Measurements from ENCODE around the gene BICD1. TPM values are rescaled to one million over a fixed set of nuclear protein-coding genes. Genes with fewer than 3 reads are reported as not detected.
A peak's percentile ranks its signal among the peaks of the same experiment; 100 is the strongest.

BICD1 gene
- total and polyA plus RNA-seq, 5 donors from 2014 or later: 8.0 to 23.6 (median 9.4) TPM

- ATAC-seq (ENCODE audit: low read depth in 2 of 2) (no peak), DNase-seq (no peak)
- H3K9me3 Mint-ChIP-seq: peaks cover 0 to 7% (median 0%) of the 10 kb centered on the region in 7 donors
- peaks cover 4% of the 10 kb centered on the region for H3K36me3 Mint-ChIP-seq
- H3K4me1 Mint-ChIP-seq: no peaks in the 10 kb centered on the region
- H3K4me1 ChIP-seq (ENCODE audit: control insufficient read depth, insufficient read depth, low read length, poor library complexity, severe bottlenecking): no peaks in the 10 kb centered on the region
- peaks cover 13% of the 10 kb centered on the region for H3K27me3 Mint-ChIP-seq
- H3K4me3 ChIP-seq (ENCODE audit: low read depth, low read length): no peak overlapping the region
- no peaks in the 10 kb centered on the region for H3K27me3 ChIP-seq (ENCODE audit: control insufficient read depth, insufficient read depth, low read length)
- no peaks in the 10 kb centered on the region for H3K9me3 ChIP-seq (ENCODE audit: control insufficient read depth in 2 of 2, low read length in 2 of 2)
- no peaks in the 10 kb centered on the region for H3K36me3 ChIP-seq (ENCODE audit: control insufficient read depth, insufficient read depth, low read length)
- no peak overlapping the region for H3K4me3 Mint-ChIP-seq
- no peak overlapping the region for H3K27ac Mint-ChIP-seq
- H3K27ac ChIP-seq (ENCODE audit: insufficient read depth, low read length, poor library complexity, severe bottlenecking): no peak overlapping the region
These were observed 36.3 kb upstream of the BICD1 start for GRCh38 chr12:32070370-32070769.

GRCh38 chr12:32072102-32072501, 34.5 kb upstream of the BICD1 start:
- Mint-ChIP-seq H3K4me3 (no peak overlapping the region), H3K36me3 (no peaks in the 10 kb centered on the region), H3K4me1 (no peaks in the 10 kb centered on the region), H3K27ac (no peak overlapping the region), H3K9me3 (peaks cover 0 to 7% (median 0%) of the 10 kb centered on the region in 7 donors), H3K27me3 (peaks cover 5% of the 10 kb centered on the region)
- DNase-seq: no peak
- H3K27me3 ChIP-seq (ENCODE audit: control insufficient read depth, insufficient read depth, low read length): no peaks in the 10 kb centered on the region
- H3K4me1 ChIP-seq (ENCODE audit: control insufficient read depth, insufficient read depth, low read length, poor library complexity, severe bottlenecking): no peaks in the 10 kb centered on the region
- H3K36me3 ChIP-seq (ENCODE audit: control insufficient read depth, insufficient read depth, low read length): no peaks in the 10 kb centered on the region
- no peak for ATAC-seq (ENCODE audit: low read depth in 2 of 2)
- H3K9me3 ChIP-seq (ENCODE audit: control insufficient read depth in 2 of 2, low read length in 2 of 2): no peaks in the 10 kb centered on the region
- H3K27ac ChIP-seq (ENCODE audit: insufficient read depth, low read length, poor library complexity, severe bottlenecking): no peak overlapping the region
- H3K4me3 ChIP-seq (ENCODE audit: low read depth, low read length): no peak overlapping the region

- DNase-seq: no peak
- peaks cover 5% of the 10 kb centered on the region for H3K27me3 Mint-ChIP-seq
- Histone ChIP-seq H3K4me1 (ENCODE audit: control insufficient read depth, insufficient read depth, low read length, poor library complexity, severe bottlenecking) (no peaks in the 10 kb centered on the region), H3K4me3 (ENCODE audit: low read depth, low read length) (no peak overlapping the region), H3K9me3 (ENCODE audit: control insufficient read depth in 2 of 2, low read length in 2 of 2) (no peaks in the 10 kb centered on the region), H3K27me3 (ENCODE audit: control insufficient read depth, insufficient read depth, low read length) (no peaks in the 10 kb centered on the region), H3K27ac (ENCODE audit: insufficient read depth, low read length, poor library complexity, severe bottlenecking) (no peak overlapping the region), H3K36me3 (ENCODE audit: control insufficient read depth, insufficient read depth, low read length) (no peaks in the 10 kb centered on the region)
- no peaks in the 10 kb centered on the region for H3K36me3 Mint-ChIP-seq
- H3K27ac Mint-ChIP-seq: peak overlapping the region in 1 of 3 donors; percentile 65
- H3K4me1 Mint-ChIP-seq: no peaks in the 10 kb centered on the region
- peaks cover 0 to 7% (median 0%) of the 10 kb centered on the region in 7 donors for H3K9me3 Mint-ChIP-seq
- no peak for ATAC-seq (ENCODE audit: low read depth in 2 of 2)
- no peak overlapping the region for H3K4me3 Mint-ChIP-seq
These were observed 32.2 kb upstream of the BICD1 start for GRCh38 chr12:32074432-32074831.

GRCh38 chr12:32076941-32077340, 29.7 kb upstream of the BICD1 start:
- H3K27ac Mint-ChIP-seq: no peak overlapping the region
- no peak for ATAC-seq (ENCODE audit: low read depth in 2 of 2)

GRCh38 chr12:32080435-32080834, 26.2 kb upstream of the BICD1 start:
- Mint-ChIP-seq H3K36me3 (no peaks in the 10 kb centered on the region), H3K4me3 (no peak overlapping the region), H3K9me3 (peaks cover 0 to 1% (median 0%) of the 10 kb centered on the region in 7 donors), H3K27me3 (no peaks in the 10 kb centered on the region), H3K4me1 (no peaks in the 10 kb centered on the region), H3K27ac (peak overlapping the region in 1 of 3 donors; percentile 4)
- H3K27me3 ChIP-seq (ENCODE audit: control insufficient read depth, insufficient read depth, low read length): no peaks in the 10 kb centered on the region
- no peaks in the 10 kb centered on the region for H3K36me3 ChIP-seq (ENCODE audit: control insufficient read depth, insufficient read depth, low read length)
- no peak overlapping the region for H3K27ac ChIP-seq (ENCODE audit: insufficient read depth, low read length, poor library complexity, severe bottlenecking)
- DNase-seq (no peak), ATAC-seq (ENCODE audit: low read depth in 2 of 2) (no peak)
- H3K4me3 ChIP-seq (ENCODE audit: low read depth, low read length): no peak overlapping the region
- no peaks in the 10 kb centered on the region for H3K9me3 ChIP-seq (ENCODE audit: control insufficient read depth in 2 of 2, low read length in 2 of 2)
- no peaks in the 10 kb centered on the region for H3K4me1 ChIP-seq (ENCODE audit: control insufficient read depth, insufficient read depth, low read length, poor library complexity, severe bottlenecking)

More at GRCh38 chr12:32076941-32077340, 29.7 kb upstream of the BICD1 start:
- no peaks in the 10 kb centered on the region for H3K36me3 ChIP-seq (ENCODE audit: control insufficient read depth, insufficient read depth, low read length)
- H3K4me1 ChIP-seq (ENCODE audit: control insufficient read depth, insufficient read depth, low read length, poor library complexity, severe bottlenecking): no peaks in the 10 kb centered on the region
- H3K36me3 Mint-ChIP-seq: no peaks in the 10 kb centered on the region
- no peak overlapping the region for H3K4me3 Mint-ChIP-seq
- peaks cover 5% of the 10 kb centered on the region for H3K27me3 Mint-ChIP-seq
- H3K4me1 Mint-ChIP-seq: no peaks in the 10 kb centered on the region
- H3K9me3 Mint-ChIP-seq: peaks cover 0 to 7% (median 0%) of the 10 kb centered on the region in 7 donors
- no peaks in the 10 kb centered on the region for H3K27me3 ChIP-seq (ENCODE audit: control insufficient read depth, insufficient read depth, low read length)
- no peak overlapping the region for H3K4me3 ChIP-seq (ENCODE audit: low read depth, low read length)
- no peaks in the 10 kb centered on the region for H3K9me3 ChIP-seq (ENCODE audit: control insufficient read depth in 2 of 2, low read length in 2 of 2)
- DNase-seq: no peak
- no peak overlapping the region for H3K27ac ChIP-seq (ENCODE audit: insufficient read depth, low read length, poor library complexity, severe bottlenecking)

GRCh38 chr12:32083489-32083888, 23.2 kb upstream of the BICD1 start:
- H3K27me3 Mint-ChIP-seq: no peaks in the 10 kb centered on the region
- no peaks in the 10 kb centered on the region for H3K36me3 Mint-ChIP-seq
- ATAC-seq (ENCODE audit: low read depth in 2 of 2) (no peak), DNase-seq (no peak)
- H3K9me3 ChIP-seq (ENCODE audit: control insufficient read depth in 2 of 2, low read length in 2 of 2): no peaks in the 10 kb centered on the region
- no peak overlapping the region for H3K4me3 ChIP-seq (ENCODE audit: low read depth, low read length)
- H3K4me1 Mint-ChIP-seq: no peaks in the 10 kb centered on the region
- H3K27ac Mint-ChIP-seq: no peak overlapping the region
- H3K4me3 Mint-ChIP-seq: no peak overlapping the region
- peaks cover 0 to 1% (median 0%) of the 10 kb centered on the region in 7 donors for H3K9me3 Mint-ChIP-seq
- no peaks in the 10 kb centered on the region for H3K4me1 ChIP-seq (ENCODE audit: control insufficient read depth, insufficient read depth, low read length, poor library complexity, severe bottlenecking)
- H3K36me3 ChIP-seq (ENCODE audit: control insufficient read depth, insufficient read depth, low read length): no peaks in the 10 kb centered on the region
- H3K27me3 ChIP-seq (ENCODE audit: control insufficient read depth, insufficient read depth, low read length): no peaks in the 10 kb centered on the region
- H3K27ac ChIP-seq (ENCODE audit: insufficient read depth, low read length, poor library complexity, severe bottlenecking): no peak overlapping the region

GRCh38 chr12:32084017-32084688, 22.5 kb upstream of the BICD1 start:
- Mint-ChIP-seq H3K4me3 (no peak overlapping the region), H3K4me1 (no peaks in the 10 kb centered on the region), H3K9me3 (peaks cover 0 to 1% (median 0%) of the 10 kb centered on the region in 7 donors), H3K27me3 (no peaks in the 10 kb centered on the region), H3K36me3 (no peaks in the 10 kb centered on the region), H3K27ac (peak overlapping the region in 2 of 3 donors; percentile 47 to 69)
- Histone ChIP-seq H3K27me3 (ENCODE audit: control insufficient read depth, insufficient read depth, low read length) (no peaks in the 10 kb centered on the region), H3K4me1 (ENCODE audit: control insufficient read depth, insufficient read depth, low read length, poor library complexity, severe bottlenecking) (no peaks in the 10 kb centered on the region), H3K9me3 (ENCODE audit: control insufficient read depth in 2 of 2, low read length in 2 of 2) (no peaks in the 10 kb centered on the region), H3K4me3 (ENCODE audit: low read depth, low read length) (no peak overlapping the region), H3K27ac (ENCODE audit: insufficient read depth, low read length, poor library complexity, severe bottlenecking) (no peak overlapping the region), H3K36me3 (ENCODE audit: control insufficient read depth, insufficient read depth, low read length) (no peaks in the 10 kb centered on the region)
- DNase-seq: no peak
- no peak for ATAC-seq (ENCODE audit: low read depth in 2 of 2)

- Mint-ChIP-seq H3K9me3 (peaks cover 0 to 1% (median 0%) of the 10 kb centered on the region in 7 donors), H3K4me1 (no peaks in the 10 kb centered on the region), H3K27ac (no peak overlapping the region), H3K36me3 (no peaks in the 10 kb centered on the region), H3K27me3 (no peaks in the 10 kb centered on the region), H3K4me3 (no peak overlapping the region)
- no peak for DNase-seq
- H3K4me3 ChIP-seq (ENCODE audit: low read depth, low read length): no peak overlapping the region
- no peak overlapping the region for H3K27ac ChIP-seq (ENCODE audit: insufficient read depth, low read length, poor library complexity, severe bottlenecking)
- no peaks in the 10 kb centered on the region for H3K4me1 ChIP-seq (ENCODE audit: control insufficient read depth, insufficient read depth, low read length, poor library complexity, severe bottlenecking)
- no peaks in the 10 kb centered on the region for H3K36me3 ChIP-seq (ENCODE audit: control insufficient read depth, insufficient read depth, low read length)
- ATAC-seq (ENCODE audit: low read depth in 2 of 2): no peak
- H3K27me3 ChIP-seq (ENCODE audit: control insufficient read depth, insufficient read depth, low read length): no peaks in the 10 kb centered on the region
- H3K9me3 ChIP-seq (ENCODE audit: control insufficient read depth in 2 of 2, low read length in 2 of 2): no peaks in the 10 kb centered on the region
These were observed 21.9 kb upstream of the BICD1 start for GRCh38 chr12:32084753-32085152.
